Activated CD8-positive, alpha-beta T cell treated with anti-CD3 and anti-CD28 coated beads for 36 hours (primary cell): ENCODE data around the gene TMEM214. TPM values are rescaled to one million over a fixed set of nuclear protein-coding genes. Genes with fewer than 3 reads are reported as not detected.
A peak's percentile ranks its signal among the peaks of the same experiment; 100 is the strongest.

ENCODE experiments used
- ATAC-seq: fragments of 200-7000 bp; cut with Tn5 transposase; one replicate; pipeline ENCODE4 v1.10.0; 2021; ENCODE audit warnings: mild to moderate bottlenecking, moderate library complexity
- CTCF ChIA-PET: fragments of 350-600 bp; sonication (Branson Sonifier 250); formaldehyde crosslinking; loops from one replicate; lab custom pipeline; 2021; ENCODE audit warnings: antibody characterized with exemption; lab: Charles Lee
- POLR2A ChIA-PET: fragments of 350-600 bp; sonication (Branson Sonifier 250); formaldehyde crosslinking; loops from one replicate; lab custom pipeline; 2021; ENCODE audit warnings: antibody characterized with exemption; lab: Charles Lee
- DNase-seq: peaks from one replicate; pipeline ENCODE4 v3.0.0-alpha.2; 2020
- H3K27ac Mint-ChIP-seq: one replicate; pipeline ENCODE4 v1.8.0; 2021; ENCODE audit warnings: mild to moderate bottlenecking, mixed read lengths
- H3K27me3 Mint-ChIP-seq: one replicate; pipeline ENCODE4 v1.8.0; 2021; ENCODE audit warnings: mixed read lengths
- H3K36me3 Mint-ChIP-seq: one replicate; pipeline ENCODE4 v1.8.0; 2021; ENCODE audit warnings: low read depth, mixed read lengths
- H3K4me1 Mint-ChIP-seq: one replicate; pipeline ENCODE4 v1.8.0; 2021; ENCODE audit warnings: low read depth, mixed read lengths
- H3K4me3 Mint-ChIP-seq: one replicate; pipeline ENCODE4 v1.8.0; 2021; ENCODE audit warnings: mild to moderate bottlenecking, moderate library complexity, mixed read lengths
- H3K9me3 Mint-ChIP-seq: one replicate; pipeline ENCODE4 v1.8.0; 2021; ENCODE audit warnings: mixed read lengths
- intact Hi-C: fragments of 100-400 bp; cut with micrococcal nuclease; formaldehyde crosslinking; loops from one replicate; pipeline ENCODE4 v1.10.0; 2022
- total RNA-seq, 2 experiments: library from RNA; stranded (reverse); gene quantifications; one replicate each; pipeline ENCODE4 v1.2.3, GENCODE V29; 2021
- TF ChIP-seq, protein P1 (sequence below): fragments of 200-600 bp; IDR thresholded peaks from one replicate; pipeline ENCODE4 v1.8.0; 2022; ENCODE audit warnings: antibody characterized with exemption, mild to moderate bottlenecking

The TMEM214 gene
- total RNA-seq, 2 experiments from 2014 or later, result 54.1 to 58.9 TPM

DNA sequence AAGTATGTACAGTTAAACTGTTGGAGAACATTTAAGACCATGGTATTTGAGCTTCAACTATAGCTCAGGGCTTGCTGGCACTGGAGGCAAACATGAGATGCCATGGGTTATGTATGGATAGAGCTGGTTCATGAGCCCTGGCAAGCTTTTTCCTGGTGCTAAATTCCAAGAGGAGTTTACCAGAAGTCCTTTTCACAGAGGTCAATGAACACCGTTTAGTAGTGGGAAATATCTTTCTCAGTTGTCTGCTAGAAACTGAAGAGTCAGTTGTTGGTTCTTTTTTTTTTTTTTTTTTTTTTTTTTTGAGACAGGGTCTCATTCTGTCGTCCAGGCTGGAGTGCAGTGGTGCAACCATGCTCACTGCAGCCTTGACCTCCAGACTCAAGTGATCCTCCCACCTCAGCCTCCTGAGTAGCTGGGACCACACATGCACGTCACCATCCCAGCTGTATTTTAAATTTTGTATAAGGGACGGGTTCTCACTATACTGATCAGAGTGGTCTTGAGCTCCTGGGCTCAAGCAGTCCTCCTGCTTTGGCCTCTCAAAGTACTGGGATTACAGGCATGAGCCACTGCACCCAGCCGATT is 55.2 kb downstream of the TMEM214 start:
- Mint-ChIP-seq H3K27me3 (no peaks in the 10 kb centered on the region), H3K4me1 (peaks cover 14% of the 10 kb centered on the region), H3K9me3 (no peaks in the 10 kb centered on the region), H3K27ac (no peak overlapping the region), H3K4me3 (peak overlapping the region; percentile 82), H3K36me3 (no peaks in the 10 kb centered on the region)
- CTCF ChIA-PET, result interaction anchor here (0.9 to 2.4 kb wide), 7 partner anchors 9 to 242 kb away, joined by 3 to 16 read pairs (median 4); no protein-coding TSS in a partner anchor
- intact Hi-C loops, result loop anchor here (5.0 kb wide), 1 partner anchor 126 kb away; no protein-coding TSS in a partner anchor
- POLR2A ChIA-PET, result interaction anchor here (0.6 to 2.2 kb wide), 3 partner anchors 9 to 55 kb away, joined by 3 to 10 read pairs (median 3); no protein-coding TSS in a partner anchor
- no peak for ATAC-seq
- DNase-seq, result no peak
- TF ChIP-seq, protein P1, sequence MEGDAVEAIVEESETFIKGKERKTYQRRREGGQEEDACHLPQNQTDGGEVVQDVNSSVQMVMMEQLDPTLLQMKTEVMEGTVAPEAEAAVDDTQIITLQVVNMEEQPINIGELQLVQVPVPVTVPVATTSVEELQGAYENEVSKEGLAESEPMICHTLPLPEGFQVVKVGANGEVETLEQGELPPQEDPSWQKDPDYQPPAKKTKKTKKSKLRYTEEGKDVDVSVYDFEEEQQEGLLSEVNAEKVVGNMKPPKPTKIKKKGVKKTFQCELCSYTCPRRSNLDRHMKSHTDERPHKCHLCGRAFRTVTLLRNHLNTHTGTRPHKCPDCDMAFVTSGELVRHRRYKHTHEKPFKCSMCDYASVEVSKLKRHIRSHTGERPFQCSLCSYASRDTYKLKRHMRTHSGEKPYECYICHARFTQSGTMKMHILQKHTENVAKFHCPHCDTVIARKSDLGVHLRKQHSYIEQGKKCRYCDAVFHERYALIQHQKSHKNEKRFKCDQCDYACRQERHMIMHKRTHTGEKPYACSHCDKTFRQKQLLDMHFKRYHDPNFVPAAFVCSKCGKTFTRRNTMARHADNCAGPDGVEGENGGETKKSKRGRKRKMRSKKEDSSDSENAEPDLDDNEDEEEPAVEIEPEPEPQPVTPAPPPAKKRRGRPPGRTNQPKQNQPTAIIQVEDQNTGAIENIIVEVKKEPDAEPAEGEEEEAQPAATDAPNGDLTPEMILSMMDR, result no peak

DNA sequence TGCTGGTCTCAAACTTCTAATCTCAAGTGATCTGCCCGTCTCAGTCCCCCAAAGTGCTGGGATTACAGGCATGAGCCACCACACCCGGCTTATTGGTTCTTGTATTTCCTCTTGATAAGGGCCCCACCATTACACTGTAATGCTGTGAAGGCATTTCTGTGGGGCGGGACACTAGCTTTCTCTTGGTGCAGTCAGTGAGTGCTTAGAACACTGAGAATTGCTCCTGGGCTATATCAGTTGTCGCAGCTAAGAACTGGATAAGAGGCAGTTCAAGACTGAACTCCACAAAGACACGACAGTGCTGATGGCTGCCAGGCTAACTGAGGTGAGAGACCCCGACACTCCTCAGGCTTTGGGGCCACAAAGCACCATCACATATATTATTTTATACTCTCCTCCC is 55.9 kb downstream of the TMEM214 start:
- Mint-ChIP-seq H3K27ac (no peak overlapping the region), H3K4me1 (peaks cover 14% of the 10 kb centered on the region), H3K4me3 (no peak overlapping the region), H3K27me3 (no peaks in the 10 kb centered on the region), H3K36me3 (no peaks in the 10 kb centered on the region), H3K9me3 (no peaks in the 10 kb centered on the region)
- intact Hi-C loops, result loop anchor here (5.0 kb wide), 1 partner anchor 126 kb away; no protein-coding TSS in a partner anchor
- ChIA-PET CTCF (interaction anchor here (1.6 to 2.4 kb wide), 2 partner anchors 9 to 191 kb away, joined by 5 to 16 read pairs; no protein-coding TSS in a partner anchor), POLR2A (no interaction called here)
- TF ChIP-seq, protein P1, result no peak
- DNase-seq, result no peak
- ATAC-seq, result no peak

DNA sequence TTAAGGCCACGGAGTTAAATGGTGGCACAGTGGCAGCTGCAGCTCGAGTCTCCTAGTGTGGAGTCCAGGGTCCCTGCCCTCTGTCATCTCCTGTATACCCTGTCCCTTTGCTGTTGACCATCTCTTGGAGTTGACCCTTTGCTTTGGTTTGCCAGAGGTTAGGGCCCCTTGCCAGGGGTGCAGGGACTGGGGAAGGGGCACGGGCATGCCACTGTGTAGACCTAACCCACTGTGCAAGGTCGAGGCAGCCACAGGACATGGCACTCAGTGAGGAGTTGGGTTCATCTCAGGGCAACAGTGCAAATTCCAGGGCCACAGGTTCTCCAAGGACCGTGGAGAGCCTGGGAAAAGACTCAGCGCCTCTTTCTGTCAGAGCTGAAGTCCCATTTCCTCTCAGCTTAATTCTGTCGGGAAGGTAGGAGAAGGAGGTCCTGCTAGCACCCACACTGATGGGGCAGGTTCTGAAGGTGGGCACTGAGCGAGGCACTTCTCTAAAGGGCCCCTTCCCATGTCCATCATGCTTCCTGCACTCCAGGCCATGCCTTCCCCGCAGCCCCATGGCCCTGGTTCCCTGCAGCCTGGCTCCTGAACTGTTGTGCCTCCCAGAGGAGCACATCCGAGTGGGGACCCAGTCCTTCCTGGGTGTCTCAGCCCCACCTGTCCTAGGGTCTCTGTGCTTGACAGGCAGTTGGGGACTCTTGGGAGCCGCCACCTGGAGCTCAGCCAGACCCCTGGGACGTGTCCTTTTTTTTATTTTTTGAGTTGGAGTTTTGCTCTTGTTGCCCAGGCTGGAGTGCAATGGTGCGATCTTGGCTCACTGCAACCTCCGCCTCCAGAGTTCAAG is 56.6 kb downstream of the TMEM214 start:
- no peak overlapping the region for H3K27ac Mint-ChIP-seq
- no peaks in the 10 kb centered on the region for H3K27me3 Mint-ChIP-seq
- TF ChIP-seq, protein P1, result no peak
- H3K36me3 Mint-ChIP-seq, result no peaks in the 10 kb centered on the region
- POLR2A ChIA-PET, result interaction anchor here (0.6 kb wide), 2 partner anchors 339 to 1458 kb away, joined by 3 to 4 read pairs; partner anchors contain the start of gene NRBP1
- no peaks in the 10 kb centered on the region for H3K9me3 Mint-ChIP-seq
- peaks cover 14% of the 10 kb centered on the region for H3K4me1 Mint-ChIP-seq
- intact Hi-C loops, result loop anchor here (5.0 kb wide), 1 partner anchor 127 kb away; no protein-coding TSS in a partner anchor
- DNase-seq (no peak), ATAC-seq (no peak)
- CTCF ChIA-PET, result interaction anchor here (1.6 kb wide), 1 partner anchor 191 kb away, joined by 5 read pairs; no protein-coding TSS in a partner anchor
- no peak overlapping the region for H3K4me3 Mint-ChIP-seq

Other genes with a start within 250 kb of the TMEM214 start
- 10 to 100 TPM; 32.5 to 33.6 TPM for gene CENPA, start 246.9 kb upstream of the TMEM214 start, total RNA-seq
- gene DPYSL5, start 184.8 kb upstream of the TMEM214 start, total RNA-seq, result not detected
- gene MAPRE3, start 62.3 kb upstream of the TMEM214 start, total RNA-seq, result 1 to 10 TPM; 1.6 to 1.7 TPM
- 10 to 100 TPM; 12.2 to 16.4 TPM for gene AGBL5, start 18.7 kb downstream of the TMEM214 start, total RNA-seq
- 100 to 1,000 TPM; 257 to 262 TPM for gene OST4, start 38.7 kb downstream of the TMEM214 start, total RNA-seq
- gene EMILIN1, start 45.6 kb downstream of the TMEM214 start, total RNA-seq, result under 1 TPM; 0.61 to 0.63 TPM
- gene KHK, start 53.8 kb downstream of the TMEM214 start, total RNA-seq, result 1 to 10 TPM; 6.7 to 9.5 TPM
- 1 to 10 TPM; 3.7 to 4.3 TPM for gene CGREF1, start 86.2 kb downstream of the TMEM214 start, total RNA-seq
- gene ABHD1, start 90.8 kb downstream of the TMEM214 start, total RNA-seq, result under 1 TPM; 0.36 to 0.50 TPM
- gene PREB, start 101.7 kb downstream of the TMEM214 start, total RNA-seq, result 10 to 100 TPM; 60.5 to 63.2 TPM
- not detected for gene PRR30, start 106.4 kb downstream of the TMEM214 start, total RNA-seq
- not detected for gene TCF23, start 116.0 kb downstream of the TMEM214 start, total RNA-seq
- 10 to 100 TPM; 62.6 to 65.2 TPM for gene ATRAID, start 179.1 kb downstream of the TMEM214 start, total RNA-seq
- gene SLC5A6, start 179.3 kb downstream of the TMEM214 start, total RNA-seq, result 10 to 100 TPM; 34.9 to 37.7 TPM
- 100 to 1,000 TPM; 125 to 127 TPM for gene CAD, start 184.4 kb downstream of the TMEM214 start, total RNA-seq
- under 1 TPM; 0.32 to 0.43 TPM for gene SLC30A3, start 230.1 kb downstream of the TMEM214 start, total RNA-seq
- gene DNAJC5G, start 242.5 kb downstream of the TMEM214 start, total RNA-seq, result not detected
- gene TRIM54, start 249.5 kb downstream of the TMEM214 start, total RNA-seq, result under 1 TPM; 0.16 to 0.23 TPM